Femur (tissue), 1 donor: ENCODE results near the gene PLA2G15.
"Not testable (repeated sequence)": the region's sequence is repeated elsewhere in the genome, so short reads cannot be mapped to it uniquely, and the experiment has no call there.

Experiments used
- DNase-seq: peaks from one replicate; pipeline ENCODE4 v3.0.0-alpha.2; 2017

PLA2G15 gene

DNA sequence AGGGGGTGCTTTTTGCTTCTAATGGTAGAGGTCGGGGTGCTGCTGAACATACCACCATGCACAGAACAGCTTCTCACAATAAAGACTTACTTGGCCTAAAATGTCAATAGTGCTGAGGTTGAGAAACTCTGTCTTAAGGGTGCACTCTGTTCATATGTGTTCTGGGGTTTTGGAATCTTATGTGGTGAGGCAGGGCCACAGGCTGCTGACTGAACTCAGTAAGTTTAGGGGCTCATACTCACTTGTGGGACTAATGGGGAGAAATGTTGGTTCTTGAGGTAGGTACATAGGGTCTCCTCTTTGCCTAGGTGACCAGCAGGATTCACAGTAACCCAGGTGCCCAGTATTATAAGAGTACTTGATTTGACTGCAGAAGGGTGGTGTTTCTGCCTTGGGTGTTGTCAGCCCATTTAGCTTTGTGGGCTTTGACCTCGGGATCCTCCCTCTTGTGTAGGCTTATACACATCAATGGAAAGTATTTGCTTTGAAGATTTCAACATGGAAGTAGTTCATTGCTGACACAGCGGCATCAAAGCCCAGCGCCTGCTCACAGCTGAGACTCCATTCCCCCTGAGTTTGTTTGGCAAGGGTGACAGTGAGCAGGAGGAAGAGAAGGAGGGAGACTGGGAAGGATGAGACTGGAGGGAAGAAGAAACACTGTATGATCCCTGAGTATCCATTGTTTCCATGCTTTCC is 36.3 kb downstream of the PLA2G15 start:
- no peak for DNase-seq

DNA sequence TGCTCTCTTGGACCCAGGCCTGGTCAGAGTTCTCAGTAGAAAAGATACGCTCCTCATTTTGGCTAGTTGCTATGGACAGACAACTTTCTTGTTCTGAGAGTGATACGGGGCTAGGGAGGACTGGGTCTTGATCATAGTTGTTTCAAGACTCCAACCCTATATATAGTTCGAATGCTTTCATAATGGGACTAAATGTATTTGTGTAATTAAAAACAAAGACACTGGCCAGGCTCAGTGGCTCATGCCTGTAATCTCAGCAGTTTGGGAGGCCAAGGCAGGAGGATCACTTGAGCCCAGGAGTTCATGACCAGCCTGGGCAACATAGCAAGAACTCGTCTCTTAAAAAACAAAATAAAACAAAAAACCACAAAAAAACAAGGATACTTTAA is 36.9 kb downstream of the PLA2G15 start:
- no peak for DNase-seq

DNA sequence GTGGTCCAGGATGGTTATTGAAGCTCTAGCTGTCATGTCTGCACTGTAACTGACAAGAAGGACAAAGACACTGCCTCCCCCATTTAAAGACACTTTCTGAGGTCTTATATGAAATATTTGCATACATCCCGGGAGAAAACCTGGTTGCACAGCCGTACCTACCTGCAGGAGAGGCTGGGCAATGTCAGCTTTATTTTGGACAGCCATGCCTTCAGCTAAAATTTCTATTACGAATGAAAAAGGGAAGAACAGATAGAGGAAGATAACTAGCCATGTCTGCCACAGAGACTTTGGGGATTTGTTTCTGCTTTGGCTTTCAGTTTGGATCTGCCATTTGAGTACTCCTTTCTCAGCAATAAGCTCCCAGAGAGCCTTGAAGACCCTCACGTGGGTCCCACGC is 38.2 kb downstream of the PLA2G15 start:
- DNase-seq = no peak

DNA sequence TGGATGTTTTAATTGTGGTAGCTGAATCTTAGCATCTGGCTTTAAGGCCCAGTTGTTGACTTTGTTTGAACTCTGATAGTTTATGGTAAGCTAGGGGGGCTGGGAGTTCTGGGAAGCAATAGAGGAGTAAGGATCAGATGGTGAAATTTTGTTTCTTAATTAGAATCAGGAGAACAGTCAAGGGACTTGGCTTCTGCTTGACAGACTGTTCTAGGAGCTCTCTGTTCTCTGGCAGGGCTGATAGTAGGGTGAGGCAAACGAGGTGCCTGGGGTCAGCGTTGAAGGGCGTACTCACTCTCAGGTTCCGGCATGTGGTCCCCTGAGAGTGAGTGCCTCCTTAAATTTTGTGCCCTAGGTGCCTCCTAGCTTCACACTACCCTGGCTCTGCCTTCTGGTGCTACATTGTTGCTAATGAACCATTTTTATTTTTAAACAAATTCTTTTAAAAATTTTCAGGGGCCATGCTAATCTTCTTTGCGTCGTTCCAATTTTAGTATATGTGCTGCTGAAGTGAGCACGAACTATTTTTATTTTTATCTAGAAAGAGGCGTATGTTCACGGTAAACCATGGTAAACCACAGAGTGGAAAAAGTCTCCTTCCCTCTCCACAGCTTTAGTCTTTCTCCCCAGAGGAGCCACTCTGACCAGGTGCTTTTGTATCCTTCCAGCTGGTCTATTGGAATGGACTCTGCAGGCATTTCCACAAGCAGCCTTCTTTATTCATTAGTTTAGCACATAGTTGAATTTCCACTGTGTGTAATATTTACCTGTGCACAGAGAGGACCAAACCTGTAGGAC is 38.8 kb downstream of the PLA2G15 start:
- no peak for DNase-seq

DNA sequence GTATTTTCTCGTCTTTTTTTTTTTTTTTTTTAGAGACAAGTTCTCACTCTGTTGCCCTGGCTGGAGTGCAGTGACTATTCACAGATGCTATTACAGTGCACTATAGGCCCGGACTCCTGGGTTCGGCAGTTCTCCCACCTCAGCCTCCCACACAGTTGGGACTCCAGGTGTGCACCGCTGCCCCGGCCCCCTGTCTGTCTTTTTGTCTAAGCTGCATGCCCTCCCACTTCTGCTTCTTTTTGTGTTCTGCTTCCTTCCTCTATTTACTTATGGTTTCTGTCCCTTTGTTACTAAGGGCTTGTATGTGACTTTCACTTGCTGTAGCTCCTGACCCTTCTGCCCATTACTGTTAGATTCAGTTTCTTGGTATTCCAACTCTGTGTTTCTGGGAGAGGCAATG is 39.7 kb downstream of the PLA2G15 start:
- no peak for DNase-seq

DNA sequence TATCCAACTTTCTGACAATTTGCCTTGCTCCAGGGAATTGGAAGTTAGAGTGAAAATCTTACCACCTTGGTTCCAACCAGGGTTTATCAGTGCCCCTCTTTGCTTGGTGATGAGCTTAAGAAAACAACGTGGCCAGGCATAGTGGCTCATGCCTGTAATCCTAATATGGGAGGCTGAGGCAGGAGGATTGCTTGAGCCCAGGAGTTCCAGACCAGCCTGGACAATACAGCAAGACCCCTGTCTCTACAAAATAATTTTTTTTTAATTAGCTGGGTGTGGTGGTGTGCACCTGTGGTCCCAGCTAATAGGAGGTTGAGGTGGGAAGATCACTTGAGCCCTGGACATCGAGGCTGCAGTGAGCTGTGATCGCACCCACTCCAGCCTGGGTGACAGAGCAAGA is 40.5 kb downstream of the PLA2G15 start:
- no peak for DNase-seq

DNA sequence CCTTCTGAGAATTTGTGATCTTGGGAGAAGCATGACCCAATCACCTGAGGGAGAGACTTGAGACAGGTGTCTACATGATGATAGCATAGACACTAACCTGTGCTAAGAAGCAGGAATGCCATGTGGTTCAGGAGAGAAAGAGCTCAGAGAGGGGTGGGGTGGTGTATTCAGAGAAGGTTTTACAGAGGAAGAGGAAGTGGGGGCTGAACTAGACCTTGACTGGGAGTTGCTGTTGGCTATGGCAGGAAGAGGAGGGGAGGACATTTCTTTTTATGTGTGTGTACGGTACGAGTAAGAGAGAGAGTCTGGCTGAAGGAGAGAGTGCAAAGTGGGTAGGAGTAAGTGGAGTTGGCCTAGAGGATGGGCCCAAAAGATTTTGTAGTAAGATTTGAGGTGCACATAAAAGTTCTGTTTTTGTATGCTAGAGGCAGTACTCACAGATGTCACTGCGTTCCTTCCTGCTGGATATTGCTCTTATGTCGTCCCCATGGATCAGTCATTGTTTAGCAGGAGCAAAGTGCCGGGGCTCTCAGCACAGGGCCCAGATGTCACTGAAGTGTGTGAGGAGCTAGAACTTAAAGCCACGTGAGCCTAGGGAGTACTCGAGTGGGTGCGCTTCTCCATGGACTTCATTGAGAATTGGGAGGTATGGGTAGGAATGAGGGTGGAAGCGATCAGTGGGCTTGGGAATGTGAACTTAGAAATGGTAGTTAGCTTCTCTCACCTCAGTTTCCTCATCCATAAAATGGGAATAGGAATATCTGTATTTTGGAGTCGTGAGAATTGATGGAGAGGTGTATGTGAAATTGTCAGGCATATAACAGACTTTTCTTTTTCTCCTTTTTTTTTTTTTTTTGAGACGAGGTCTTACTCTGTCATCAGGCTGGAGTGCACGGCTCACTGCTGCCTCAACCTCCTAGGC is 41.2 kb downstream of the PLA2G15 start:
- no peak for DNase-seq

DNA sequence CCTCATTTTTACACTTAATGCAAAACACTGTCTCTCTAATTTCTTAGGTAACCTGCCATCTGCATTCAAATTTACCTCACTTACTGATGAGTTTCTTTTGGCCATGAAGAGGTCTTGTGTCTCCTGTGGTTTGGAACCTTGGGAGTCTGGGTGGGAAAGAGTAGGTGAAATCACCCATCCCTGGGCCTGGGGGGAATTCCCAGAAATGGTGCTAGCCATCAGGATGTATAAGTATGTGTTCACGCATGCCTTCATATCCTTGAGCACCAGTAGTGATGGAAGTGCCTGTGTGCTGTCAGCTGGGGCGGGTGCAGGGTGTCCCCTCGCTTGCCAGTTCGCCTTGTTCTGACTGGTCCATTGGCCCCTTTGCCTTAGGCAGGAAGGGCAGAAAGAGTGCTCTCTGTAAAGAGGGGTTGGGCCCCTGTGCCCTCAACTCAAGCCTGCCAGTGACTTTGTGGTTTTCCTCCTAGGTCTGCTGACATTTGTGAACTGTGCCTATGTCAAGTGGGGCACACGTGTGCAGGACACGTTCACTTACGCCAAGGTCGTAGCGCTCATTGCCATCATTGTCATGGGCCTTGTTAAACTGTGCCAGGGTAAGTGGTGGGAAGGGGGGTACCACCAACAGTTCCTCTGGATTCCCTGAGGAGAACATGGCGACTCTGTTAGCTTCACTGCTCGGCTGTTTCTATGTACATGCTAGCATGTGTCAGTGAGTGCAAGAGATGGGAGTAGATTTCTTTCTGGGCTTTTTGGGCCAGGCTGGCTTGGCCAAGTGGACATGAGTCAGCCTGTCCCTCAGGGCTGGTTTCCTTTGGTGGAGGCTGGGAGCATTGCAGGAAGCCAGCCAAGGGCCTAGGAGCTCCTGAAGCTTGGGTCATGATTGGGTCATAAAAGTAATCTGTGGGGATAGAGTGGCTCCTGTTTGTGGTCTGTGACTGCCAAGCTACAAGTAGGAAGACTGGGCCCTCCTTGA is 42.4 kb downstream of the PLA2G15 start:
- DNase-seq = no peak

DNA sequence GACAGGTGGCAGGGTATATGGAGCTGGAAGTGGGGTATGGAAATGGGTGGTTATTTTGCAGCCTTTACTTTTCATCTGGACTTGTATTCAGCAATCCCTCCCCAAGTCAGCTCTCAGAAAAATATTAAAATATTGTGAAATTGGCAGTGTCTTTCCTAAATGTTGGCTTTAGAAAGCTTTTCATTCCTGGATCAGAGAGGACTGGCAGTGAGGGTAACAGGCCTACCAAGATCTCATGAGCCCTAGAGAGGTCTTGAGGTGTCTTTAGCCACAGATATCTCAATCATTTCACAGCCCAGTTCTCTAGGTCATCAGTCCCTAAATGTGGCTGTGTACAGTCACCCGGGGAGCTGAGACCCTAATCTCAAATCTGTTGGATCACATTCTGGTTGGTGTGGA is 43.1 kb downstream of the PLA2G15 start:
- DNase-seq = no peak

DNA sequence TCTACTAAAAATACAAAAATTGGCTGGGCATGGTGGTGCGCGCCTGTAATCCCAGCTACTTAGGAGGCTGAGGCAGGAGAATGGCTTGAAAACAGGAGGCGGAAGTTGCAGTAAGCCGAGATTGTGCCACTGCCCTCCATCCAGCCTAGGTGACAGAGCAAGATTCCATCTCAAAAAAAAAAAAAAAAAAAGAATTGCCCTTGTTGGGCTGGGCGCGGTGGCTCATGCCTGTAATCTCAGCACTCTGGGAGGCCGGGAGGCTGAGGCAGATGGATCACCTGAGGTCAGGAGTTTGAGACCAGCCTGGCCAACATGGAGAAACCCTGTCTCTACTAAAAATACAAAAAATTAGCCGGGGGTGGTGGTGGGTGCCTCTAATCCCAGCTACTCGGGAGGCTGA is 43.6 kb downstream of the PLA2G15 start:
- not testable (repeated sequence) for DNase-seq

DNA sequence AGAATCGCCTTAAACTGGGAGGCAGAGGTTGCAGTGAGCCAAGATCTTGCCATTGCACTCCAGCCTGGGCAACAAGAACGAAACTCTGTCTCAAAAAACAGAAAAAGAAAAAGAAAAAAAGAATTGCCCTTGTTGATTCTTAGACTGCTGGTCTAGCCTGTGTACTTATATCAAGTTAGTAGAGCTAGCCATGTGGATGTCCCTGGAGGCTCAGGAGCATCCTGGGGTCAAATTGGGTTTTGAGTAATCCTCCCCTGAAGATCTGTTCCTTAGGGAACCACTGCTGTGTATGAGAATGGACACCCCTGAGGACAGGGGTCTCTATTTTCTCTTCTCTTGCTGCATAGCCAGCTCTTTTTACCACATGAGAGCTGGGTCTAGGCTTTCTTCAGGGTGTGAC is 44.0 kb downstream of the PLA2G15 start:
- DNase-seq = no peak

DNA sequence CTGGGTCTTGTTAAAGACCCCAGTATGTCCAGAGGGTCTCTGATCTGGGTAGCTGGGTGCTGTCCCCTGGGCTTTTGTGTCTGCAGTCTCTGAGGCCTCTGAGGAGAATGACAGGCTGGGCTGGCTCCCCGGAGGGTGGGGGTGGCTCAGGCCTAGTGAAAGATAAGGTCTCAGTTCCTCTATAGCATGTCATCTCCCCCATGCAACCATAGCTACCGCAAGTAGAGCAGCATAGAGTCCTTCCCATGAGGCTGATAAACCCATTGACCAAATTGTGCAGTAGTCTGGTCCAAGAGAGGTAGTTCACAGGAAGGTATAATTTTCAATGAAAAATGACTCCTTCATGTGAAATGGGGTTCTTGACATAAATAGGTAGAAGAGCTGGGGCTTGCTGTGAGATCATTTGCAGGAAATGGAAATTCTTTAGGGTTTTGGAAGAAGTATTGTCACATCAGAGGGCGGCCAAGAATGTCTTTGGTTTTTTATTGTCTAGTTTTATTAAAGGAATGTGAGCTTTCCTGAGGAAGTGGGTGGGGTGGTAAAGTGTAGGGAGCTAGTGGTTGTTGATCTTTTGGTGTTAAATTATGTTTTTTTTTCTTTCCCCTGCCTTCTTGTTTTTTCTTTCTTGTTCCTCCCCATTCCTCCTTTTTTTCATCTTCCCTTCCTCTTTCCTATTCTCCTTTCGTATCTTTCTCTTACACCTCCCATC is 44.6 kb downstream of the PLA2G15 start:
- DNase-seq = no peak

DNA sequence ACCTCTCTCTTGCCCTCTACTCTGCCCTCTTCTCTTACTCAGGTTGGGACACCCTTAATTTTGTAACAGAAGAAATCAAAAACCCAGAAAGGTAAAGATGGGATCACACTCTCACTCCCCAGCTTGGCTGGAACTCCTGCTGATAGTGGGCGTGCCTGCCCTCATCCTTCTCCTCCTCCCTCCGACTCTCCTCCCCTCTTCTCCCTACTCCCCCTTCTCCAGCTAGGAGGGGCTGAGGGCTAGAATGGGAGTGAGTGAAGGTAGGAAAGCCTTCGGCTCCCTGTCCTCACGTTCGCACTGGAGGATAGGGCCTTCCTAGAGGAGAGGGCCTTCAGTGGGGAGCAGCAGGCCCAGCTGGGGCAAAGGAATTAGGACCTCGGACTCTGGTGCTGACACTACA is 45.3 kb downstream of the PLA2G15 start:
- DNase-seq = no peak

DNA sequence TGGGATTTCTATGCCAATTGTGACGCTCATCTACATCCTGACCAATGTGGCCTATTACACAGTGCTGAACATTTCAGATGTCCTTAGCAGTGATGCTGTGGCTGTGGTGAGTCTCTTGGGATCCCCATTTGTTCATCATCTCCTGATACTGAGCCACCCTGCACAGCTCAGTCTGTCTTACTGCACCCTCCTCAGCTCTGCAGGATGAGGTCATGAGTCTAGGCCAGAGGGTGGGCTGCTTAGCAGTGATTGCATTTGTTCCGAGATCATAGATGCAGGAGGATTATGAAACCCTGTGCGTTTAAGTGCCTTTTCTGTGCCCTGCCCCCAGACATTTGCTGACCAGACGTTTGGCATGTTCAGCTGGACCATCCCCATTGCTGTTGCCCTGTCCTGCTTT is 46.1 kb downstream of the PLA2G15 start:
- no peak for DNase-seq

DNA sequence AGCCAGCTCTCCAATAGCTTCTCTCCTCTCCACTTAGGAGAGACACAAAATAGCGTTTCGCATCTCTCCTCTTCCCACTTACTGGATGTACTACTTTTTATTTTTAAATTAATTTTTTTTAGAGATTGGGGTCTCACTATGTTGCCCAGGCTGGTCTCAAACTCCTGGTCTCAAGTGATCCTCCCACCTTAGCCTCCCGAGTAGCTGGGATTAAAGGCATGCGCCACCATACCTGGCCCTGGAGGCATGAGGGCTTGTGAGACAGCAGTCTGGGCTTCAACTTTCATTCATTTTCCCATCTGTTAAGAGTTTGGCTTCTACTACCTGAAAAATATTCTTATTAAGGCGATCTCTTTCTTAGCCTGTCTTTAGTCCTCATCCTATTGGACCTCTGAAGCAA is 47.3 kb downstream of the PLA2G15 start:
- no peak for DNase-seq

DNA sequence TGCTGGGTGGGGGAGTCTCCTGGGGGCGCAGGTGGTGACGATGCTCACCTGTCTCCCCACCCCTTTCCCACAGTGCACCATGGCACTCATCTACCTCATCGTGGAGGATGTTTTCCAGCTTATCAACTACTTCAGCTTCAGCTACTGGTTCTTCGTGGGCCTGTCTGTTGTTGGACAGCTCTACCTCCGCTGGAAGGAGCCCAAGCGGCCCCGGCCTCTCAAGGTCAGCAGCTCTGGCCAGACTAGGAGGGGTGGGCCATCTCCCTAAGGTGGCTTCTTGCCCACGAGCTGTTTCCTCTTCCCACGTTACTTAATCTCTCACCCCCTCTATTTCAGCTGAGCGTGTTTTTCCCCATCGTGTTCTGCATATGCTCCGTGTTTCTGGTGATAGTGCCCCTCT is 51.1 kb downstream of the PLA2G15 start:
- no peak for DNase-seq

DNA sequence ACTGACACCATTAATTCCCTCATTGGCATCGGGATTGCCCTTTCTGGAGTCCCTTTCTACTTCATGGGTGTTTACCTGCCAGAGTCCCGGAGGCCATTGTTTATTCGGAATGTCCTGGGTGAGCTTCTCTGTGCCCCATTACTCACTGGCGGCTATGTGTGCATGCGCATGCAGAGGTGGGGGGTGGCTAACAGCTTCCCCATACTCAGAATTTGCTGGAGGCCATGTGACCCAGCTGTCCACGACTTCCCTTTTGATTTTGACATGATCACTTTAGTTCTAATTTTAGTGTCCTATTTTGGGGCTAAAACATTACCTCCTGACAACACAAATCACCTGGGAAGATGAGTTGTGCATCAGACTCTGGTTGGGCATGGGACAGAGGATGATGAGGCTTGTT is 51.5 kb downstream of the PLA2G15 start:
- DNase-seq = no peak

DNA sequence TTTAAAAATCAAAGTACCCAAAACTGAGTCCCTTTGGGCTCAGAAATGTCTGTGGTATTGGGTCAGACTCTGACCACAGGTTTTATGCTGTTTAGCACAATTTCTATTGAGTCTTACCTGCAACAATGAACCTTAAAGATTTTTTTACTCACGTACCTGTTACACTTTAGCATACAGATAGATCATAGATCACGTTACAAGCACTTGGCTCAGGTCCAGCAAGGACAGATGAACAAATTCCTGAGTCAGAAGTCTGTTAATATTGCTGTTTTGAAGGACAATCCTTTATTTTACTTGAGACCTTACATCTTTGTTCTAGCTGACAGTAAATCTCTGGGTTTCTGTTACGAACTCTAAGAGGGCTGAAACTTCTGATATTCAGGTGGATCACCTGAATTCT is 52.7 kb downstream of the PLA2G15 start:
- DNase-seq = no peak

DNA sequence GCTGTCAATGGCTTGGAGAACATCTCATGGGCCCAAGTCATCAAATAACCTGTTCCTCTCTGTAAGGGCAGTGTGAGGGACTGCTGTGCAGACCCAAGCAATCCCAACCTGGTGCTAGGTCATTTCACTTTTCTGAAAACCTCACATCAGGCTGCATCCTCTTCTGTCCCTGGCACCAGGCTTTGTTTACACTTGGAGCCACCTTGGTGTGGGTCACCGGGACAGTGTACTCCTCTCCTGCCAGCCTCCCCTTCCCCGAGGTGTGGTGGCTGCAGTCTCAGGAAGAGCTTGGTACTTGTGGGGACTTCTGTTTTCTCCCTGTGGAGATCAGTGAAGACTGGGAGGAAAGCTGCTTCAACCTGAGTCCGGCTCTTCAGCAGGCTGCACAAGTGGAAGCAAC is 53.1 kb downstream of the PLA2G15 start:
- no peak for DNase-seq

DNA sequence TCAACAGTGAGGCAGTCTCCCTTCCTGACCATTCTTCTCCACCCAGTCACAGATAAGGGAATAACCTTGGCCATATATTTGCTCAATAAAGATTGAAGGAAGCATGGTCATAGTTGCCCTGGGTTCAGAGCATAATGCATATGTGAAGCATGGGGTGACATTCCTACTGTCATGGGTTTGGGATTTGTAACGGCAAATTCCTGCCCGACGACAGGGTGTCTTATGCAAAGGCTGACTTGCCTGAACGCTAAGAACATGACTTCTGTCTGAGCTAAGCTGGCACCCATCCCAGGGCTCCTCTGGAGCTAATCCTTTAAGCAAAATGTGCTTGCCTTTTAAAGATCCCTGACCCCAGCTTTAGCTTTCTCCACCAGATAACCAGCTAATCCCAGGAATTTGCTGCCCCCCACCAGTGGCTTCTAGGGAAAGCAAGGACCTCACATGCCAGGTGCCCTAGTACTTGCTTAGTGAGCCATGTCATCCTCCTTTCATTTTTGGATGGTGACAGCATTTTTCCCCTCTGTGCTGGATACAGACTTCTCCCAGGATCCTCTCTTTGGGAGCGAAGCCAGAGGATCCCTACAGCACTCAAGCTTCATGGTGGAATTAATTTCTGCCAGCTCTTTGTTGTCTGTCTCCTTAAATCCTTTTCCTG is 53.9 kb downstream of the PLA2G15 start:
- peak; percentile 30 for DNase-seq
